Upper lobe of left lung (tissue), 6 donors: ENCODE results near the gene ABCC2. TPM values are rescaled to one million over a fixed set of nuclear protein-coding genes. Genes with fewer than 3 reads are reported as not detected.

Source experiments
- ATAC-seq, 2 donors: fragments of 200-7000 bp; cut with Tn5 transposase; one replicate each; pipeline ENCODE4 v1.9.1; 2022; ENCODE audit warnings: mild to moderate bottlenecking in 2 of 2, moderate library complexity in 2 of 2; ENCODE audit not compliant: low FRiP score in 2 of 2
- DNase-seq, 2 donors: peaks; one replicate each; pipeline ENCODE4 v3.0.0-alpha.2; 2019 to 2020
- H3K27ac ChIP-seq, 4 donors: fragments of 200-600 bp; sonication (generic); one replicate each; pipeline ENCODE4 v1.5.1; 2016 to 2019
- H3K27me3 ChIP-seq, 4 donors: fragments of 200-600 bp; sonication (generic); one replicate each; pipeline ENCODE4 v1.5.1; 2017 to 2019
- H3K36me3 ChIP-seq, 4 donors: fragments of 200-600 bp; sonication (generic); one replicate each; pipeline ENCODE4 v1.5.1; 2016 to 2019
- H3K4me1 ChIP-seq, 4 donors: fragments of 200-600 bp; sonication (generic); one replicate each; pipeline ENCODE4 v1.5.1; 2018 to 2019
- H3K4me3 ChIP-seq, 4 donors: fragments of 200-600 bp; sonication (generic); one replicate each; pipeline ENCODE4 v1.5.1; 2017 to 2019; ENCODE audit warnings: mild to moderate bottlenecking in 2 of 4, moderate library complexity in 1 of 4
- H3K9me3 ChIP-seq, 4 donors: fragments of 200-600 bp; sonication (generic); one replicate each; pipeline ENCODE4 v1.5.1; 2018 to 2019
- EP300 ChIP-seq, 4 donors: sonication (generic); formaldehyde crosslinking; IDR thresholded peaks; one replicate each; pipeline ENCODE4 v1.5.1; 2017; ENCODE audit warnings: antibody characterized with exemption in 4 of 4, control low read depth in 2 of 4
- POLR2A ChIP-seq, 4 donors: fragments of 450-650 bp; IDR thresholded peaks; one replicate each; pipeline ENCODE4 v1.5.1; 2016 to 2017; ENCODE audit warnings: antibody characterized with exemption in 4 of 4, mild to moderate bottlenecking in 2 of 4
- POLR2AphosphoS5 ChIP-seq, 2 donors: sonication (generic); formaldehyde crosslinking; IDR thresholded peaks; one replicate each; pipeline ENCODE4 v1.5.1; 2017; ENCODE audit warnings: antibody characterized with exemption in 2 of 2
- WGBS, 2 donors: methylation state at CpG; one replicate each; pipeline ENCODE4 v1.1.5; 2017 to 2018; 5-methylcytosine and 5-hydroxymethylcytosine counted together
- total RNA-seq, 6 donors: library from RNA; depleted of rRNA in 4 of 6; stranded (reverse); fragments of >200 nt in 4 of 6; gene quantifications; one replicate each; pipeline versions ENCODE4 v1.1.0 to v1.2.1, GENCODE V29; 2016 to 2021
- TF ChIP-seq, protein P1 (sequence below), 6 experiments: fragments of 450-650 bp in 4 of 6; fragments of 200-600 bp in 2 of 6; sonication (generic) in 2 of 6; IDR thresholded peaks; one replicate each; pipeline ENCODE4 v1.5.1; 2016 to 2019; ENCODE audit warnings: antibody characterized with exemption in 6 of 6
- donor health status: DM: no; HTN: no; CAD: no; lungs with moderate emphysema.
- donor health status: DM: no; HTN: yes; CAD: no; lungs with severe emphysema.

ABCC2 gene
- total RNA-seq, 6 donors from 2014 or later, result 0.46 to 5.2 (median 1.7) TPM

DNA sequence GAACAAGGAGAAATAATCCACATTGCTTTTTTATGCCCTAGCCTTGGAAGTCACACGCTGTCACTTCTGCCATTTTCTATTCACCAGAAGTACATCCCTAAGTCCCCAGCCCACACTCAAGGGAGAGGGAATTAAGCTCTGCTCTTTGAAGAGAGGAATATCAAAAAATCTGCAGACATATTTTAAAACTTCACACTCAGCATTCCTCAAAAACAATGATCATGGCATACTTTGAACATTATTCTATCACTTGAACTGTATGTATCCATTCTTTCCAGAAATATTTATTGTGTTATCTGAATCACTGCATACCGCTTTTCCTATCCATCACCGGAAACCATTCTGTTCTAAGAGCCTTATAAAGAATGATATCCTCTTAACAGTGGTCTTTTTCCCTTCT, 9.4 kb downstream of the ABCC2 start:
- 89 to 99% methylated on average over 3 of the region's 3 CpGs for WGBS, 2 donors
- no peak for ATAC-seq
- Histone ChIP-seq H3K36me3 (no peaks in the 10 kb centered on the region), H3K4me3 (no peak overlapping the region), H3K9me3 (no peaks in the 10 kb centered on the region), H3K4me1 (no peaks in the 10 kb centered on the region), H3K27me3 (no peaks in the 10 kb centered on the region), H3K27ac (no peak overlapping the region)
- no peak for DNase-seq
- TF ChIP-seq, protein P1, sequence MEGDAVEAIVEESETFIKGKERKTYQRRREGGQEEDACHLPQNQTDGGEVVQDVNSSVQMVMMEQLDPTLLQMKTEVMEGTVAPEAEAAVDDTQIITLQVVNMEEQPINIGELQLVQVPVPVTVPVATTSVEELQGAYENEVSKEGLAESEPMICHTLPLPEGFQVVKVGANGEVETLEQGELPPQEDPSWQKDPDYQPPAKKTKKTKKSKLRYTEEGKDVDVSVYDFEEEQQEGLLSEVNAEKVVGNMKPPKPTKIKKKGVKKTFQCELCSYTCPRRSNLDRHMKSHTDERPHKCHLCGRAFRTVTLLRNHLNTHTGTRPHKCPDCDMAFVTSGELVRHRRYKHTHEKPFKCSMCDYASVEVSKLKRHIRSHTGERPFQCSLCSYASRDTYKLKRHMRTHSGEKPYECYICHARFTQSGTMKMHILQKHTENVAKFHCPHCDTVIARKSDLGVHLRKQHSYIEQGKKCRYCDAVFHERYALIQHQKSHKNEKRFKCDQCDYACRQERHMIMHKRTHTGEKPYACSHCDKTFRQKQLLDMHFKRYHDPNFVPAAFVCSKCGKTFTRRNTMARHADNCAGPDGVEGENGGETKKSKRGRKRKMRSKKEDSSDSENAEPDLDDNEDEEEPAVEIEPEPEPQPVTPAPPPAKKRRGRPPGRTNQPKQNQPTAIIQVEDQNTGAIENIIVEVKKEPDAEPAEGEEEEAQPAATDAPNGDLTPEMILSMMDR (IDR thresholded peaks at IDR 0.05), result no peak
- TF ChIP-seq POLR2A (IDR thresholded peaks at IDR 0.05), result no peak
- TF ChIP-seq POLR2AphosphoS5 (IDR thresholded peaks at IDR 0.05), result no peak
- no peak for TF ChIP-seq EP300 (IDR thresholded peaks at IDR 0.05)

DNA sequence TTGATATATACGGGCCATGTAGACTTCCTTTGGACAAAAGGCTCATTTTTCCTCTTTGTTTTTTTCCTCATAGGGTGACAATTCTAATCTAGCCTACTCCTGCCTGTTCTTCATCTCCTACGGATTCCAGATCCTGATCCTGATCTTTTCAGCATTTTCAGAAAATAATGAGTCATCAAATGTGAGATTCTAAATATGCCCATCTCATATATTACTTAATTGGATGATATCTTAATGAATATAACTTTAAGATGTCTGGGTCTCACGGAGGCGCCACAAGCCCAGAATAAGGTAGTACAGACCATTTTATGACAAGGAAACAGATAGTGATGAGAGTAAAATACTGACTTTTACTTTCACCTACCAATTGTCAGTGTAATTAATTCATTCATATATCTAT, 11.4 kb downstream of the ABCC2 start:
- WGBS, 2 donors, result 96 to 97% methylated on average over 4 of the region's 4 CpGs
- ATAC-seq (no peak), DNase-seq (no peak)
- Histone ChIP-seq H3K9me3 (no peaks in the 10 kb centered on the region), H3K36me3 (no peaks in the 10 kb centered on the region), H3K27ac (no peak overlapping the region), H3K27me3 (no peaks in the 10 kb centered on the region), H3K4me1 (no peaks in the 10 kb centered on the region), H3K4me3 (no peak overlapping the region)
- no peak for TF ChIP-seq POLR2AphosphoS5 (IDR thresholded peaks at IDR 0.05)
- no peak for TF ChIP-seq EP300 (IDR thresholded peaks at IDR 0.05)
- TF ChIP-seq POLR2A (IDR thresholded peaks at IDR 0.05), result no peak
- TF ChIP-seq, protein P1 (IDR thresholded peaks at IDR 0.05), result no peak

DNA sequence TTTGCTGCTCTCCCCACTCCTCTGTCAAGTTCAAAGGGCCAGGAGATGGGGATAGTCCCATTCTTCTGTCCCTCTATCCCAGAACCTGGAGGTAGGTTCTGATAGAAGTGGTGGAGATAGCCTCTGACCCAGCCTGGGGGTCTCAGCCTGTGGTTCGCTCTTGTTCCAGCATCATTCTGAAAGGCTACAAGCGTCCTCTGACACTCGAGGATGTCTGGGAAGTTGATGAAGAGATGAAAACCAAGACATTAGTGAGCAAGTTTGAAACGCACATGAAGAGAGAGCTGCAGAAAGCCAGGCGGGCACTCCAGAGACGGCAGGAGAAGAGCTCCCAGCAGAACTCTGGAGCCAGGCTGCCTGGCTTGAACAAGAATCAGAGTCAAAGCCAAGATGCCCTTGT, 14.5 kb downstream of the ABCC2 start:
- DNase-seq, result no peak
- Histone ChIP-seq H3K27ac (no peak overlapping the region), H3K9me3 (no peaks in the 10 kb centered on the region), H3K36me3 (no peaks in the 10 kb centered on the region), H3K27me3 (no peaks in the 10 kb centered on the region), H3K4me3 (no peak overlapping the region), H3K4me1 (no peaks in the 10 kb centered on the region)
- WGBS, 2 donors, result 85 to 94% methylated on average over 6 of the region's 6 CpGs
- TF ChIP-seq, protein P1 (IDR thresholded peaks at IDR 0.05), result no peak
- no peak for ATAC-seq

DNA sequence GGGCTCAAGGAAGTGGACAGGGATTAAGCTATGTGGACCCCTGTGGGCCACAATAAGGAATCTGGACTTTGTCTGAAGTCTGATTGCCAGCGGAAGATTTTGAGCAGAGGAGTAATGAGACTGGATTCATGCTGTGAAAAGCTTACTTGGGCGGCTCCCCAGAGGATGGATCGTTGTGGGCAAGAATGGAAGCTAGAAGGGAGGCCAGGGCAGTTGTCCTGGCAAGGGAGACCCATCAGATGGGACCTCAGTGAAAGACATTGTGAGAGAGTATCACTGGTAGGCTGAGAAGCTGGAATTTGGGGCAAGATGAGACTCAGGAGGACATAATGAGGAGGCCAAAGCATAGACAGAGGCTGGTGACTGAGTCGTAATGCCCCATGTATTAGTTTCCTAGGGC, 15.6 kb downstream of the ABCC2 start:
- no peaks in the 10 kb centered on the region for H3K9me3 ChIP-seq
- H3K4me3 ChIP-seq, result no peak overlapping the region
- no peaks in the 10 kb centered on the region for H3K27me3 ChIP-seq
- H3K36me3 ChIP-seq, result no peaks in the 10 kb centered on the region
- no peak for TF ChIP-seq POLR2A (IDR thresholded peaks at IDR 0.05)
- TF ChIP-seq, protein P1 (IDR thresholded peaks at IDR 0.05), result no peak
- no peak for TF ChIP-seq EP300 (IDR thresholded peaks at IDR 0.05)
- no peak for TF ChIP-seq POLR2AphosphoS5 (IDR thresholded peaks at IDR 0.05)
- no peaks in the 10 kb centered on the region for H3K4me1 ChIP-seq
- 93 to 99% methylated on average over 4 of the region's 4 CpGs for WGBS, 2 donors
- H3K27ac ChIP-seq, result no peak overlapping the region
- DNase-seq (no peak), ATAC-seq (no peak)

DNA sequence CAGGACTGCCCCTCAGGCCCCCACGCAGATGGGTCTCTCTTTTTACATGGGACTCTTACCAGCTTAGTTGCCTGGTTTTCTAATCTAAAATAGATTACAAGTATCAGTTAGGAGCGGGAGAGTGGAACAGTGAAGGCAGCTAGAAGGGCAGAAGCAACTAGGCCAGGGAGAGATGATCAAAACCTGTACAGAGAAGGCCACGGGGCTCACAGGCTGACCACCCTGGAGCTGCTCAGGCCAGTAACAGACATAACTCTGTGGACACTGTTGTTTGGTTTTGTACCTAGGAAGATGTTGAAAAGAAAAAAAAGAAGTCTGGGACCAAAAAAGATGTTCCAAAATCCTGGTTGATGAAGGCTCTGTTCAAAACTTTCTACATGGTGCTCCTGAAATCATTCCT, 16.5 kb downstream of the ABCC2 start:
- ATAC-seq (no peak), DNase-seq (no peak)
- H3K27ac ChIP-seq, result no peak overlapping the region
- H3K9me3 ChIP-seq, result no peaks in the 10 kb centered on the region
- 87 to 90% methylated on average over 3 of the region's 3 CpGs for WGBS, 2 donors
- no peaks in the 10 kb centered on the region for H3K4me1 ChIP-seq
- H3K27me3 ChIP-seq, result no peaks in the 10 kb centered on the region
- H3K36me3 ChIP-seq, result no peaks in the 10 kb centered on the region
- TF ChIP-seq EP300 (IDR thresholded peaks at IDR 0.05), result no peak
- no peak for TF ChIP-seq POLR2A (IDR thresholded peaks at IDR 0.05)
- TF ChIP-seq POLR2AphosphoS5 (IDR thresholded peaks at IDR 0.05), result no peak
- TF ChIP-seq, protein P1 (IDR thresholded peaks at IDR 0.05), result no peak
- no peak overlapping the region for H3K4me3 ChIP-seq
